MCF 10A (cell line): ENCODE data around the gene SYNDIG1. TPM values are rescaled to one million over a fixed set of nuclear protein-coding genes. Genes with fewer than 3 reads are reported as not detected.

Experiments
- BruUV-seq: library from RNA; stranded (reverse); fragments of 400-500 nt; replicated peaks from 2 replicates; lab custom pipeline; 2021; lab: Mats Ljungman, UMichigan
- CTCF ChIA-PET: fragments of 300-600 bp; sonication (Branson Sonifier 250); formaldehyde crosslinking; extraction: SDS; loops from one replicate; lab custom pipeline; 2021; ENCODE audit warnings: antibody characterized with exemption, inconsistent platforms; lab: Yijun Ruan, JAX
- POLR2A ChIA-PET: fragments of 300-600, 350-650 bp; sonication (Branson Sonifier 250); formaldehyde crosslinking; extraction: SDS; loops from one replicate; lab custom pipeline; 2020; ENCODE audit warnings: antibody characterized with exemption, inconsistent platforms; lab: Yijun Ruan, JAX
- DNase-seq: peaks from one replicate; pipeline ENCODE4 v3.0.0-alpha.2; 2018; ENCODE audit not compliant: unreplicated experiment
- H3K27ac Mint-ChIP-seq: one replicate; pipeline ENCODE4 v1.8.0; 2022; ENCODE audit warnings: mild to moderate bottlenecking, low read depth, mixed read lengths; ENCODE audit not compliant: unreplicated experiment
- H3K27me3 Mint-ChIP-seq: one replicate; pipeline ENCODE4 v1.8.0; 2022; ENCODE audit warnings: mixed read lengths; ENCODE audit not compliant: insufficient read depth, unreplicated experiment
- H3K36me3 Mint-ChIP-seq: one replicate; pipeline ENCODE4 v1.8.0; 2022; ENCODE audit warnings: mild to moderate bottlenecking, moderate library complexity, mixed read lengths; ENCODE audit not compliant: insufficient read depth, unreplicated experiment
- H3K4me1 Mint-ChIP-seq: one replicate; pipeline ENCODE4 v1.8.0; 2022; ENCODE audit warnings: mixed read lengths; ENCODE audit not compliant: insufficient read depth, unreplicated experiment
- H3K4me3 Mint-ChIP-seq: one replicate; pipeline ENCODE4 v1.8.0; 2022; ENCODE audit warnings: mild to moderate bottlenecking, moderate library complexity, mixed read lengths; ENCODE audit not compliant: unreplicated experiment
- H3K9me3 Mint-ChIP-seq: one replicate; pipeline ENCODE4 v1.8.0; 2022; ENCODE audit warnings: mixed read lengths; ENCODE audit not compliant: unreplicated experiment
- intact Hi-C: fragments of 100-400 bp; cut with micrococcal nuclease; formaldehyde crosslinking; loops from 2 replicates; pipeline ENCODE4 v1.14.1; 2022
- total RNA-seq: library from RNA; stranded (reverse); gene quantifications from 2 replicates; pipeline ENCODE4 v1.2.3, GENCODE V29; 2022
- TF ChIP-seq, protein P1 (sequence below): fragments of 200-600 bp; IDR thresholded peaks from one replicate; pipeline ENCODE4 v1.8.0; 2022; ENCODE audit warnings: antibody characterized with exemption, mild to moderate bottlenecking; ENCODE audit not compliant: unreplicated experiment

The SYNDIG1 gene
- total RNA-seq, 1 experiment from 2014 or later = not detected

DNA sequence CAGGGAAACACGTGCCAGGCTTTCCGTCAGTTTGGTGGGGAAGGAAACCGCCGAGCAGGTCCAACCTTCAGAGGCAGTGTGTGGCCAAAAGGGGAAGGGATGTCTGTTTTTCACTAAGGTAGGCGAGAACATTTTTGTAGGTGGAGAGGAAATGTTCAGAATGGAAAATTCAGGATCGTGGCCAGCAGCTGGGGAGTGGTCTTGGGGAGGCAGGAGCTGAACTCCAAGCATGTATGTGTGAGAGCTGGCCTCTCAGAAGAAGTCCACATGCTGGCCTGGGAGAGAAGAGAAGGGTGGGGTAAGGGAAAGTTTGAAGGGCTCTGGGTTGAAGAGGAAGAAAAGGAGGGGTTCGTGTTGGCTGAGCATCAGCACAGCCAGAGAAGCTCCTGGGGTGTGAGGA lies 74.9 kb downstream of the SYNDIG1 start:
- H3K9me3 Mint-ChIP-seq = peaks cover 33% of the 10 kb centered on the region
- H3K27ac Mint-ChIP-seq = no peak overlapping the region
- ChIA-PET POLR2A (no interaction called here), CTCF (no interaction called here)
- no peaks in the 10 kb centered on the region for H3K4me1 Mint-ChIP-seq
- peaks cover 6% of the 10 kb centered on the region for H3K36me3 Mint-ChIP-seq
- no peak for DNase-seq
- intact Hi-C loops = no loop called here
- no peak overlapping the region for H3K4me3 Mint-ChIP-seq
- H3K27me3 Mint-ChIP-seq = no peaks in the 10 kb centered on the region
- BruUV-seq = no TSS peak
- TF ChIP-seq, protein P1, sequence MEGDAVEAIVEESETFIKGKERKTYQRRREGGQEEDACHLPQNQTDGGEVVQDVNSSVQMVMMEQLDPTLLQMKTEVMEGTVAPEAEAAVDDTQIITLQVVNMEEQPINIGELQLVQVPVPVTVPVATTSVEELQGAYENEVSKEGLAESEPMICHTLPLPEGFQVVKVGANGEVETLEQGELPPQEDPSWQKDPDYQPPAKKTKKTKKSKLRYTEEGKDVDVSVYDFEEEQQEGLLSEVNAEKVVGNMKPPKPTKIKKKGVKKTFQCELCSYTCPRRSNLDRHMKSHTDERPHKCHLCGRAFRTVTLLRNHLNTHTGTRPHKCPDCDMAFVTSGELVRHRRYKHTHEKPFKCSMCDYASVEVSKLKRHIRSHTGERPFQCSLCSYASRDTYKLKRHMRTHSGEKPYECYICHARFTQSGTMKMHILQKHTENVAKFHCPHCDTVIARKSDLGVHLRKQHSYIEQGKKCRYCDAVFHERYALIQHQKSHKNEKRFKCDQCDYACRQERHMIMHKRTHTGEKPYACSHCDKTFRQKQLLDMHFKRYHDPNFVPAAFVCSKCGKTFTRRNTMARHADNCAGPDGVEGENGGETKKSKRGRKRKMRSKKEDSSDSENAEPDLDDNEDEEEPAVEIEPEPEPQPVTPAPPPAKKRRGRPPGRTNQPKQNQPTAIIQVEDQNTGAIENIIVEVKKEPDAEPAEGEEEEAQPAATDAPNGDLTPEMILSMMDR = no peak

DNA sequence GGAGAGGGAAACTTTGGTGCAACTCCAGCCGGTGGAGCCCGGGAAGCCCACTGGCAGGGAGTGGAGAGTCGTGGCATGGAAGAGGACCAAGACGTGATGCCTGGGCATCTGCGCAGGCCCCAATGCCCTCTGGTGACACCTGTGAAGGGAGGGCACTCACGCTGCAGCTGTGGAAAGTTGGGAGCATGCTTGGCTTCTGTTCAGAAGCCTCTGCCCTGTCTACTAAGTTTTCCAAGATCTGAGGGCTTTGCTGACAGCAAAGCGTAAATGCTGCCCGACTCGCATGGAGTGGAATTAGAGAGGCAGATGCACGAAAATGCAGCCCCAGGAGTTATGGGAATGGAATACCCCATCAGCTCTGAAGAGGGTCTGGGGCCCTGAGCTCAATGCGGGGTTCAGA lies 75.7 kb downstream of the SYNDIG1 start:
- no peak for DNase-seq
- no peaks in the 10 kb centered on the region for H3K27me3 Mint-ChIP-seq
- TF ChIP-seq, protein P1 = no peak
- CTCF ChIA-PET = interaction anchor here (0.6 kb wide), 1 partner anchor 120 kb away, joined by 3 read pairs; no protein-coding TSS in a partner anchor
- POLR2A ChIA-PET = no interaction called here
- peaks cover 36% of the 10 kb centered on the region for H3K9me3 Mint-ChIP-seq
- no peak overlapping the region for H3K27ac Mint-ChIP-seq
- no peaks in the 10 kb centered on the region for H3K4me1 Mint-ChIP-seq
- no peak overlapping the region for H3K4me3 Mint-ChIP-seq
- intact Hi-C loops = no loop called here
- H3K36me3 Mint-ChIP-seq = peaks cover 6% of the 10 kb centered on the region
- BruUV-seq = no TSS peak

DNA sequence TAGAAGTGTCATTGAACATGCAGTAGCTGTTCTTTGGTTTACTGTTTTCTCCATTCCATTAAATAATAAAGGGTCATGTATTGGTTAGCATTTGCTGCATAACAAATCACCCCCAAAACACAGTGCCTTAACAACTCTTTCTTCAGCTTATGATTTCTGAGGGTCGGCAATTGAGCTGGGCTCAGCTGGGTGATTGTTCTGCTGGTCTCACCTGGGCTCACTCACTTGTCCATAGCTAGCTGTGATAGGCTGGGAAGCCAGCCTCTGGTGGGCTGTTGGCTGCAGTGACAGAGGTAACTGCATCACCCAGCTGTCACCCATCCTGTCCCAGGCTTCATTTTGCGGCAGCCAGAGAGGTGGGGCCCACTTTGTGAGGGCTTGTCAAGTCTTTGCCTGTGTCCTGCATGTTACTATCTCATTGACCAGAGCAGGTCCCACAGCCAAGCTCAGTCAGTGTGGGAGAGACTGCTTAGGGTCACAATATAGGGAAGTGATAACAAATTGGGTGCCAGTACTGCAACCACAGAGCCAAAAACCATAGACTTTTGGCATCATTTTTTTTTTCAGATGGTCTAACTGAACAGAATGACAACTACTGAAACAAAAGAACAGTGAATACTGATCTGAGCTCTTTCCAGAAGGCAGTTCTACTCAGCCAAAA lies 76.9 kb downstream of the SYNDIG1 start:
- TF ChIP-seq, protein P1 = no peak
- intact Hi-C loops = no loop called here
- H3K27ac Mint-ChIP-seq = no peak overlapping the region
- no peak overlapping the region for H3K4me3 Mint-ChIP-seq
- POLR2A ChIA-PET = no interaction called here
- no peaks in the 10 kb centered on the region for H3K27me3 Mint-ChIP-seq
- no TSS peak for BruUV-seq
- H3K4me1 Mint-ChIP-seq = no peaks in the 10 kb centered on the region
- CTCF ChIA-PET = no interaction called here
- peaks cover 36% of the 10 kb centered on the region for H3K9me3 Mint-ChIP-seq
- DNase-seq = no peak
- peaks cover 6% of the 10 kb centered on the region for H3K36me3 Mint-ChIP-seq

DNA sequence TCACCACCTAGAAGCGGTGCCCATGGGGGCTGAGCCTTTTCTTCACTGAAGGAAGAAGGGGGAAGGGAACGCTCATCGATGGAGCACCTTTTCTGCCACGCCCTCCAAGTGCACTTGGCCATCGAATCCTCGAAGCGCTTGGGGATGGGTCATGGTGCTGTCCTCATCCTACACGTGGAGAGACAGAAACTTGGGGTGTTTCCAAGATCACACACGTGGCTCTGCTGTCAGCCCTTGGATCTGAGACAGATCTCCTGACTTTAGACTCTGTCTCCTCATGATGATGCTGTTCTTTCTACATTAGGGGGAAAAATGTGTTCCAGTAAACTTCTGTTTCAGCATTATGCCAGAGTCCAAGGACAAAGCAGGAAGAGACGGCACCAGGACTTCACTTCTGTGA lies 78.5 kb downstream of the SYNDIG1 start:
- Mint-ChIP-seq H3K27me3 (no peaks in the 10 kb centered on the region), H3K36me3 (peaks cover 6% of the 10 kb centered on the region)
- DNase-seq = no peak

More for the DNA sequence above, 78.5 kb downstream of the SYNDIG1 start:
- BruUV-seq = no TSS peak
- ChIA-PET POLR2A (no interaction called here), CTCF (no interaction called here)
- intact Hi-C loops = no loop called here
- Mint-ChIP-seq H3K4me3 (no peak overlapping the region), H3K27ac (no peak overlapping the region), H3K4me1 (no peaks in the 10 kb centered on the region), H3K9me3 (peaks cover 44% of the 10 kb centered on the region)
- TF ChIP-seq, protein P1 = no peak
